ENCODE measurements around the gene MCAM.

MCAM gene

GRCh38 chr11:119309953-119310681 is 6.8 kb downstream of the MCAM start:
- in situ Hi-C loops (cut with MboI; ENCODE audit: low sequenced_read_pairs): no loop called here

GRCh38 chr11:119309411-119309810 is 7.5 kb downstream of the MCAM start:
- in situ Hi-C loops (cut with MboI; ENCODE audit: low sequenced_read_pairs): no loop called here

- in situ Hi-C loops (cut with MboI; ENCODE audit: low sequenced_read_pairs): no loop called here
Observed at GRCh38 chr11:119307974-119308373, 9.0 kb downstream of the MCAM start.

- in situ Hi-C loops (cut with MboI; ENCODE audit: low sequenced_read_pairs): no loop called here
Observed at GRCh38 chr11:119307219-119307618, 9.7 kb downstream of the MCAM start.

GRCh38 chr11:119306373-119306890 is 10.5 kb downstream of the MCAM start:
- in situ Hi-C loops (cut with MboI; ENCODE audit: low sequenced_read_pairs): no loop called here

- in situ Hi-C loops (cut with MboI; ENCODE audit: low sequenced_read_pairs): no loop called here
Observed at GRCh38 chr11:119305556-119306372, 11.2 kb downstream of the MCAM start.

GRCh38 chr11:119303227-119303718 is 13.7 kb downstream of the MCAM start:
- in situ Hi-C loops (cut with MboI; ENCODE audit: low sequenced_read_pairs): no loop called here

GRCh38 chr11:119300198-119300964 is 16.5 kb downstream of the MCAM start:
- in situ Hi-C loops (cut with MboI; ENCODE audit: low sequenced_read_pairs): no loop called here

GRCh38 chr11:119299416-119299815 is 17.5 kb downstream of the MCAM start:
- in situ Hi-C loops (cut with MboI; ENCODE audit: low sequenced_read_pairs): no loop called here

GRCh38 chr11:119298726-119299125 is 18.2 kb downstream of the MCAM start:
- in situ Hi-C loops (cut with MboI; ENCODE audit: low sequenced_read_pairs): no loop called here

GRCh38 chr11:119297938-119298337 is 19.0 kb downstream of the MCAM start:
- in situ Hi-C loops (cut with MboI; ENCODE audit: low sequenced_read_pairs): no loop called here

GRCh38 chr11:119295178-119295577 is 21.8 kb downstream of the MCAM start:
- in situ Hi-C loops (cut with MboI; ENCODE audit: low sequenced_read_pairs): no loop called here

- in situ Hi-C loops (cut with MboI; ENCODE audit: low sequenced_read_pairs): no loop called here
Observed at GRCh38 chr11:119293461-119293860, 23.5 kb downstream of the MCAM start.

- in situ Hi-C loops (cut with MboI; ENCODE audit: low sequenced_read_pairs): no loop called here
Observed at GRCh38 chr11:119290894-119291497, 25.9 kb downstream of the MCAM start.

- in situ Hi-C loops (cut with MboI; ENCODE audit: low sequenced_read_pairs): no loop called here
Observed at GRCh38 chr11:119288219-119288618, 28.7 kb downstream of the MCAM start.

- in situ Hi-C loops (cut with MboI; ENCODE audit: low sequenced_read_pairs): no loop called here
Observed at GRCh38 chr11:119285431-119285830, 31.5 kb downstream of the MCAM start.

- in situ Hi-C loops (cut with MboI; ENCODE audit: low sequenced_read_pairs): no loop called here
Observed at GRCh38 chr11:119284344-119285157, 32.4 kb downstream of the MCAM start.

GRCh38 chr11:119282495-119282894 is 34.4 kb downstream of the MCAM start:
- in situ Hi-C loops (cut with MboI; ENCODE audit: low sequenced_read_pairs): no loop called here

- in situ Hi-C loops (cut with MboI; ENCODE audit: low sequenced_read_pairs): no loop called here
Observed at GRCh38 chr11:119277660-119278059, 39.3 kb downstream of the MCAM start.

- in situ Hi-C loops (cut with MboI; ENCODE audit: low sequenced_read_pairs): no loop called here
Observed at GRCh38 chr11:119273721-119274120, 43.2 kb downstream of the MCAM start.

All from hTERT RPE-1 (cell line).